T-helper 1 cell (primary cell): ENCODE measurements around the gene PGA4.
"Not testable (repeated sequence)": the region's sequence is repeated elsewhere in the genome, so short reads cannot be mapped to it uniquely, and the experiment has no call there.

ENCODE experiments used
- DNase-seq, 5 donors: peaks; one replicate each; pipeline ENCODE4 v3.0.0-alpha.2; 2012 to 2020
- total RNA-seq, 4 donors: gene quantifications; one replicate each; lab custom pipeline; 2026; lab: John Stamatoyannopoulos, UW

Gene PGA4
- 0 reads per million in 4 donors for total RNA-seq

DNA sequence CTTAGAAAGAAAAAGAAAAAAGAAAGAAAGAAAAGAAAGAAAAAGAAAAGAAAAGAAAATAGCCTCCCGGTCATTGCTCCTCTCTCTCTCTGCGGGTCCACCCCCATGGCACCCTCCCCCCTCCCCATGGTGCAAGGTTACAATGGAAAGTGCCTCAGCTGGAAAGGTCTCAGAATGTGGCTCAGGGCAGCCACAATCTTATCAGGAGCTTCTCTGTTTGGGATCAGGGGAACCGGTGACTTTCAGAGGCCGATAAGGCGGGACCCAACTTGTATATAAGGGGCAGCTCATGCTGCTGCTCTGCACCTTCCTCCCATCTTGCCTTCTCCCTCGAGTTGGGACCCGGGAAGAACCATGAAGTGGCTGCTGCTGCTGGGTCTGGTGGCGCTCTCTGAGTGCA is at the start of gene PGA4:
Gene PGA4, plus strand, starts transcription at position 301 of the 400 bp plus-strand sequence. Its CDS starts 54 bp downstream, at position 355.
- not testable (repeated sequence) for DNase-seq

DNA sequence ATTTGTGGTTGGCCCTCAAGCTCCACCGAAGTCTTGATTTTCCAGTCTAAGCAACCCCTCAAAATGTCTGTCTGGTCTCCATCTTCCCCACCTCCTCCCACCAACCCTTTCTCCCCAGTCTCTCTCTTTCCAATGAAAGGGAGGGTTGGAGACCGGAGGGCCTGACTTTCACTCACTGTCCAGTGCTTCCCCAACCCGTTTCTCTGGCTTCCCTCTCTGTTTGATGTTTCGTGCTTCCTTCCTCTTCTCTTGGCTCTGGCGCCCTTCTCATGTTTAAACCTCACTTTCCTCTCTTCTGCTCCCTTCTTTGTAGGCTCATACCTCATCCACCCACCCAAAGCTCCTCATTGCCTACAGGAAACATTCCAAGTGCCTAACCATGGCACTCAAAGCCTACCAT is 49.8 kb upstream of the PGA4 start:
- DNase-seq, result no peak

DNA sequence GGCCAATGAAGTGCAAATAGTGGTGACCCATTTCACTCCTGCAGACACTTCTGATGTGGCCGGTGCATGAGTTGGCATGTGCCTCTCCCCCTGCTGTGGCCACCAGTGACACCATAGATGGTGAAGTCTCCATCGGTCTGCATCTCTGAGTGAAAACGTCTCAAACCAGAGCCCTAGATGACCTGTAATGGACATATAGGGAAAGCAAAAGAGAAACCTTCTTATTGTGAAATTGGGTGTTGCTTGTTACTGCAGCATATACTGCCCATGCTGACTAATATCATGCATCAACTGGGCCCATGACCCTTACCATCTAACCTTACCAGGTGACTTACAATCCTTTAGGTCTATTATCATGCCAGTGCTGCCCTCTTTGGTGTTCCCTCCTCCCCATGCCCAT is 49.3 kb upstream of the PGA4 start:
- no peak for DNase-seq

DNA sequence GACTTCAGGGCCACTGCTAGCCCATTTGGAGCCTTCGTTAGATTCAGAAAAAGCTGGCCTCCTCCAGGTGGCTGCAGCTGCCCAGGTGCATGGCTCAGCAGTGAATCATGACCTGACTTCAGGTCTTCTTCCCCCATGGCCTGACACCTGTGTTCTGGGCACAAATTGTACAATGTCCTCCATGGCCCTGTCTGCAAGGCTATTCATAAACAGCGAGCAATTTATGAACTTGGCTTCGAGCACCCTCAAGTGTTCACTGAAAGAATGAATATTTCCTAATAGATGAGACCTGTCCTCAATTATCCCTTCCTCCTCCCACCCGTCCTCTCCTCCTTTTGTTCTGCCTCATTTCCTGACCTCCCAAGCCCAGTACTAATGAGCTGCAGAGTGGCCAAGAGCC is 48.7 kb upstream of the PGA4 start:
- DNase-seq, result no peak

DNA sequence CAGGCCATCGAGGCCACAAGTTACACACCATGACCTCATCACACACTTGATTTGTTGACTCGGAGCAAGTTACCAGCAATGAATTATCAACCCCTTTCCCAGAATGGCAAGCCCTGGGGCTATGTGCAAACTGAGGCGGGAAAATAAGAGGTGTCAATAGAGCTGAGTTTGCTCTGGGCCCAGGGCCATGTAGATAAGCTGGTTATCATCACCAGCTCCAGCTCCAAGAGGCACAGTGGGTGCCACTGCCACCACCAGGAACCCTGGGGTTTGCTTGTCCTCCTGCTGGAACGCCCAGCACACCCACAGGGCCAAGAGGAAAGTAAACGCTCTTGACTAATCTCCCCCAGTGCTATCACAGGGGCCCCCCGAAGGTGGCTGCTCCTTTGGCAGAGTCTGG is 47.9 kb upstream of the PGA4 start:
- no peak for DNase-seq

DNA sequence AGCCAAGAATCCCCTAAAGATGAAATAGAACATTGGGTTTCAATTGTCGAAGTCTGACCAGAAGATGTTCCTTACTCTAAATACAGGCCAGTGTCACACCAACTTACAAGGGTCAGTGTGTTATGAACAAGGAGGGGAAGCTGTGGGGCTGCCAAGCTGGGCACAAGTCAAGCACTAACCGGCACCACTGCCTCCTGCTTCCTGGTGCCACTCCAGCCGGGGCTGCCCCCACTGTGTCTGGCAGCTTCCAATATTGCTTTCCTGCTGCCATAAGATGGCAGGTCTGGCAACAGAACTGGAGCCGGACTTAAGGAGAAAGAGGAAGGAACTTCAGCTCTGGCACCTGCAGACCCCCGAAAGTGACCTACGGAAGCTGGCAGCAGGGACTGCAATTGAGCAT is 47.2 kb upstream of the PGA4 start:
- DNase-seq, result no peak

DNA sequence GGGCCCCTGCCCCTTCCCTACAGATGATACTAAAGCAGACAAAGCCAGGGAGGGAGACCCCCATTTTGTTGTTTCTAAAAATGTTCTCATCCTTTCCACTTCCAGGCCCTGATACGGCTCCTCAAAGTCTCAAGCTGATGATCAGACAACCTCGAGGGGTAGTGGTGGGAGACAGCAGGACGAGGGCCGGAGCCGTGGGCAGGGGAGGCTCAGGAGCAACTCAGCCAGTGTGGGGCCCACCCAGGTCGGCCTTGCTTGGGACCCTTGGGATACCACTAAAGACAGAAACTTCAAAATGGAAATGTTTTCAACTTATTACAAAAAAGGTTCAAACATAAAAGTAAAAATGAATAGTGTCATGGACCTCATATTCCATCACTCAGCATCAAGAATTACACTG is 45.7 kb upstream of the PGA4 start:
- no peak for DNase-seq

DNA sequence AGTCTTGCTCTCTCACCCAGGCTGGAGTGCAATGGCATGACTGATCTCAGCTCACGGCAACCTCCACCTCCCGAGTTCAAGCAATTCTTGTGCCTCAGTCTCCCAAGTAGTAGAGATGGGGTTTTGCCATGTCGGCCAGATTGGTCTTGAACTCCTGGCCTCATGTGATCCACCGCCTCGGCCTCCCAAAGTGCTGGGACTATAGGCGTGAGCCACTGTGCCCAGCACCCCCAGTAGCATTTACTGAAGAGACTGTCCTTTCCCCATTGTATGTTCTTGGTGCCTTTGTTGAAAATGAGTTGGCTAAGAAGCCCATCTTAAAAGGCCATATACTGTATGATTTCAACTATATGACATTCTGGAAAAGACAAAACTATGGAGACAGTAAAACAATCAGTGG is 41.9 kb upstream of the PGA4 start:
- DNase-seq, result not testable (repeated sequence)

DNA sequence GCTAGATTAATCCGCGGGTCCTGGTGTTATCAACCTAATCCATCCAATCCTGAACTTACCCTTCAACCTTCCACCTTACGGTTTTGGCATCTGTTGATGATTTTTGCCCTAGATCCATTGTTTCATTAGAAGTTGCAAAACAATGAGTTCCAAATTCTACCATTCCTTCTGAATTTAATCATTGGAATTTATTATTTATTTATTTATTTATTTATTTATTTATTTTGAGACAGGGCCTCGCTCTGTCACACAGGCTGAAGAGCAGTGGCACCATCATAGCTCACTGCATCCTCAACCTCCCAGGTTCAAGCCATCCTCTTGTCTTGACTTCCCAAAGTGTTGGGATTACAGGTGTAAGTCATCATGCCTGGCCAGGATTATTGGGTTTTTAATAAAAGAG is 40.7 kb upstream of the PGA4 start:
- DNase-seq, result no peak

DNA sequence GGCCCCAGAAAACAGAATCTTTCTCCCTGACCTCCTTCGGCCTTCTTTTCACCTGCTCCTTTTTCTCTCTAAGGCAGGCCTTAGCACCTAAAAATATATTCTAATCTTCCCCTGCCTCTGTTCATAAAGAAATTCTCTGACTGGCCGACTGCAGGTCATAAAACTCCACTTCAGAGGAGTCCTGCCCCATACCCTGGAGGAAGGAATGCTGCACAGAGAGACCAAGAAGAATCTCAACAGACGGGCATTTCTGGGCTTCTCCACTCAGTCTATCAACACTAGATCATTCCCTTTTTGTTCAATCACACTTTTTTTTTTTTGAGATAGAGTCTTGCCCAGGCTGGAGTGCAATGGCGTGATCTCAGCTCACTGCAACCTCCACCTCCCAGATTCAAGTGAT is 38.5 kb upstream of the PGA4 start:
- DNase-seq, result no peak

DNA sequence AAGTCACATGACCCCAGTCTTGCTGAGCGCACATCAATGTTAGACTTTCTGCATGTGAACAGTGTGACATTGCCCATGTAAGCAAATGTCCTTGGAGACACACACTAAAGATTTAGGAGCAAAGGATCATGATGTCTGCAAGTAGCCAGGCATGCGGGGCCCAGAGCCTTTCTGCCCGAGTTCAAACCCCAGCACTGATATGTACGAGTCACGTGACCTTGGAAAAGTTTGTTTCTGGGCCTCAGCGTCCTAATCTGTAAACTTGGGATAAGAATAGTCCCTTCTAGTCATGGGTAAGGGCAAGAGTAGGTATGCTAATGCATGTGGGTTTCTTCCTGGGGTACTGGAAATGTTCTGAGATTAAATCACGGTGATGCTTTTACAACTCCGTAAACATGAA is 35.6 kb upstream of the PGA4 start:
- no peak for DNase-seq

DNA sequence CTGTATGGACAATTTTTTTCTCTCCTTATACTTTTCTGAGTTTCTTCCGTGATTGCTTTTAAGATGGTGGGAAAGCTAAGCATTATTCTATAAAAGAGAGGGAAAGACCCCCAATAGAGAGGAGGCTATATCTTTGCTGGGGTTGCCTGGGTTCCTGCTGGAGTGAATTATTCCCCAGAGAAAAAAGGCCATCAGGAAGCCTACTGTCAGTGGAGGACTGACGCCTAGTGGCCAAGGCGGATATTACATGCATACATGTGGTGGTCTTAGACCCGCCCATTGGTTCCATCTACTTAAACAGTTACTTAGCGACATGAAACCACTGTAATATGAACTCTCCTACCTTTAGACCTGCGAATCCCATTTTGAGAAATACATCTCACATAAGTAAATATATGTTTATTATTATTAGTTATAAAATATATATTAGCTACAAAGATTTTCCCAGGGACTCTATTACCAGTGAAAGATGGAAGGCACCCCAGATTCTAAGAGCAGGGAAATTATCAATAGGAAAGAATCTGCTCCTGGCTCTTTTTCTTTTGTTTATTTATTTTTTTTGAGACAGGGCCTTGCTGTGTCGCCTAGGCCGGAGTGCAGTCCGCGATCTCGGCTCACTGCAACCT is 34.5 kb upstream of the PGA4 start:
- peak; percentile 44 to 78 (median 68) for DNase-seq

DNA sequence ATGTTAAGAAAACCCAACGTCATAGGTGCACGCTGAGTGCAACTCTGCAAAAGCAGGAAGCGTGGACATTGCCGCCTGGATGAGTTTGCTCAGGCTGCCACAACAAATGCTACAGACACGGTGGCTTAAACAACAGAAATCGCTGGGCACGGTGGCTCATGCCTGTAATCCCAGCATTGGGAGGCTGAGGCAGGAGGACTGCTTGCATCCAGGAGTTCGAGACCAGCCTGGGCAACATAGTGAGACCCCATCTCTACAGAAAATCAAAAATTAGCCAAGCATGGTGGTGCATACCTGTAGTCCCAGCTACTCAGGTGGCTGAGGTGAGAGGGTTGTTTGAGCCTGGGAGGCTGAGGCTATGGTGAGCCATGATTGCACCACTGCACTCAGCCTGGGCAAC is 32.2 kb upstream of the PGA4 start:
- DNase-seq, result no peak

DNA sequence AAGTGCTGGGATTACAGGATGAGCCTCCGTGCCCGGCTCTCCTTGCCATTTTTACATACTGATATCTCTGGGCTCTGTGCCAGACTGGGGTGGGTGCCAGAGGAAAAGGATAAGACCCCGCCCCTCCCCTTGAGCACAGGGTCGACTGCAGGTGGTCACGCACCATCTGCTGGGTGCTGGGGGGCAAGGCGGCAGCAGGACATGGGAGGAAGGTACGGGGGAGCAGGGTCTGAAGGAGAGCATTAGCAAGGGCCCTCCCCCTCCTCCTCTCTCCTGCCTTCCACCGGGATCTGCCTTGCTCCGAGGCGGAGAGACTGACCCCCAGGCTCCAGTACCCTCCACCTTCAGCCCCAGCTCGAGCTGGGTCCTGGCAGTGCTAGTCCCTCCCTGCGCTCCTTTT is 28.6 kb upstream of the PGA4 start:
- no peak for DNase-seq

DNA sequence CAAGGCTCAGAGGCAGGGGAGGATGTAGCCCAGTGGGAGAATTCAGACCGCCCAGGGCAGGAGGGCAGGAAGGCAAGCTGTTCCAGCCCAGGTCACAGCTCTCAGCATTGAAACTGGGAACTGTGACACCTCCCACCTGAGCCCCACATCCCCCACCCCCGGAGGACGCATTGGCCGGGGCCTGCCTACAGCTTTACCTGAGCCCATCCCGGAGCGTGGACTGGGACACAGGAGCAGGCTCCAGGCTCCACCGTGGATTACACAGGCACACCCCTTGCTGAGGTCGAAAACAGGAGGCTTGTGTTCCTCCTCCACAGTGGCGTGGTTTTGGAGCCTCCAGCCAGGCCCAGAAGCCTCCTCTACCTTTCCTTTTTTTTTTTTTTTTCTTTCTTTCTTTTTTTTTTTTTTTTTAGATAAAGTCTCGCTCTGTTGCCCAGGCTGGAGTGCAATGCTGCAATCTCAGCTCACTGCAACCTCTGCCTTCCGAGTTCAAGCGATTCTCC is 27.9 kb upstream of the PGA4 start:
- DNase-seq, result no peak

DNA sequence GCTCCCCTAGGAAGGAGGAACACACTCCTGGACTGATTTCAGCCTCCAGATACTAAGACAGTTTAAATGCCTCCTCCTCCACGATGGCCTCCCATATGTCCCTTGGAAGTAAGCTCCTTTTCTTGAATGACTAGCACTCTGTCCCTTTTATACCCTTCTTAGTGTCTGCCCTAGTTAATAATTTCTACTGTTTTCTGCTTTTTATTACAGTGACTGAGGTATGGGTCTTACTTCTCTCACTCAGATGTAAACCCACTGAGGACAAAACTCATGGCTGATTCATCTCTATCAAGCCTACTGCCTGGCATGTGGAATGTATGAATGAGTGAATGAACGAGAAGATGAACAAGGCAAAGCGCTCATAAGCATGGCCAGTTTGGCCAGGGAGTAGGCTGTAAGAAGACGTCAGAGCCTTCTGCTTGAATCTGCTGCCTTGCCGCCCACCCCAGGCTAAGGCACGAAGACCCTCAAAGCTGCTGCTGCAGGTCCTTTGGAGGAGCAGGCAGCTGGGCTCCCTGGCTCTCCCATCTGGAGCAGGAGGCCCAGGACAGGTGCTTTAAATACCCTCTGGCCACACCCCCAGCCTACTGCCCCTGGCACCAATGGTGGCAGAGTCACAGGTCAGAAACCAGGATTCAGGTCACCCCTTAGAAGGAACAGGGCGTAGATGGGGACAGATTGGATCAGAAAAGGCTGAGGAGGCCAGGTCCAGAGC is 27.0 kb upstream of the PGA4 start:
- no peak for DNase-seq

DNA sequence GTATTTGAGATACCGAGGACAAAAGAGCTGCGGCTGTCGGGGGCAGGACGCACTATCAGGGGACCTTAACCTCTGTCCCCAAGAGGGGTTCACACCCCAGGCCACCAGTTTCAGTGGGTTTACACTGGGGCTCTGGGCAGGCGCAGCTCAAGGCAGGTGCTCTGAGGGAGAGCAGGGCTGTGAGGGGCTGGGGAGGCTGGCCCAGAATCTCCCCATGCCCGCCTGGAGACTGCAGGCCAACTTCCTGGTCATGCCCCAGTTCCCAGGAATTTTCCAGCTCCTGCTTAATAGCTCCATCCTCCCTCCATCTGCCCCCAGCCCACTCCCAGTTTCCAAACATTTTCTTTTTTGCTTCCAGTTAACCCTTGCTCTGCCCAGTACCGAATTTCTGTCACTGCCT is 26.4 kb upstream of the PGA4 start:
- no peak for DNase-seq

DNA sequence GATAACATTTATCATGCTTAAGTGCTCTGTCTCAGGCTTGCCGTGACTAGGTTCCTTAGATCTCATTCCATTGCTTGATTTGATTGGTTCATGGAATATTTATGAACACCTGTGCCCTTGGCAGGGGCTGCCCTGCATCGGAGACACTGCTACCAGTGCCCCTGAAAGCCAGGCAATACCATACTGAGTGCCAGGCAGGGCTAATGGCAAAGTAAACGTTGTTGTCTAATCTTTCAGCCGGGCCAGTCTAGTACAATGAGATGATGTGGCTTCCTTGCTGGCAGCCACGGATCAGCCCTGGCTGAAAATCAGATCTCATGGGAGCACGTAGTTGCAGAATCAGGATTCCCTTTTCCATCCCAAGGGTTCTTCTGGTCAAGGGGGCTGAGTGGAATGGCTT is 23.8 kb upstream of the PGA4 start:
- DNase-seq, result no peak

DNA sequence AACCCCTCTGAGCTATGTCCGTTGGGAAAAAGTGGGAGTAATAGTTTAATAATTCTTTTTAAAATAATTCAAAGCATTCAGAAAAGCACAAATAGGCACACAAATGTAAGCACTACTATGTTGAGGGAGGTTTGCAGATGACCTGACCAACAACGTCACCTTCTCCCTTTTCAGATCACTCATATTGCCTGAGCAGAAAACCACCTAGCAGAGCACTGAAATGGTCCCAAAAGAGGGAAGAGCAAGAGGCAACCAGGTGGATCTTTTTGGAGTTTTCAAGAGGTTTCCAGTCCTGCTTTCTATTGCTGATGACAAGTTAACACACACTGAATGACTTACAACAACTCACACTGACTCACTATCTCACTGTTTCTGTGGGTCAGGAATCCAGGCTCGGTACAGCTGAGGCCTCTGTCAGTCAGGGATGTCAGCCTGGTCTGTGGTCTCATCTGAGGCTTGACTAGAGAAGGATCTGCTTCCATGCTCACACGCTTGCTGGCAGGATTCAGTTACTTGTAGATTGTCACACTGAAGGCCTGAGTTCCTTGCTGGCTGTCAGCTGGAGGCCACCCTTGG is 23.1 kb upstream of the PGA4 start:
- no peak for DNase-seq

DNA sequence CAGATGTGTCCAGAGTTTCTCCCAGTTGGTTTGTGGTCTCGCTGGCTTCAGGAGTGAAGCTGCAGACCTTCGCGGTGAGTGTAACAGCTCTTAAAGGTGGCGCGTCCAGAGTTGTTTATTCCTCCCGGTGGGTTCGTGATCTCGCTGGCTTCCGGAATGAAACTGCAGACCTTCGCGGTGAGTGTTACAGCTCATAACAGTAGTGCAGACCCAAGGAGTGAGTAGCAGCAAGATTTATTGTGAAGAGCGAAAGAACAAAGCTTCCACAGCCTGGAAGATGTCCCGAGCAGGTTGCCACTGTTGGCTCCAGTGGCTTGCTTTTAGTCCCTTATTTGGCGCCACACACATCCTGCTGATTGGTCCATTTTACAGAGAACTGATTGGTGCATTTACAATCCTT is 20.7 kb upstream of the PGA4 start:
- DNase-seq, result peak in 1 of 5 donors; percentile 5

DNA sequence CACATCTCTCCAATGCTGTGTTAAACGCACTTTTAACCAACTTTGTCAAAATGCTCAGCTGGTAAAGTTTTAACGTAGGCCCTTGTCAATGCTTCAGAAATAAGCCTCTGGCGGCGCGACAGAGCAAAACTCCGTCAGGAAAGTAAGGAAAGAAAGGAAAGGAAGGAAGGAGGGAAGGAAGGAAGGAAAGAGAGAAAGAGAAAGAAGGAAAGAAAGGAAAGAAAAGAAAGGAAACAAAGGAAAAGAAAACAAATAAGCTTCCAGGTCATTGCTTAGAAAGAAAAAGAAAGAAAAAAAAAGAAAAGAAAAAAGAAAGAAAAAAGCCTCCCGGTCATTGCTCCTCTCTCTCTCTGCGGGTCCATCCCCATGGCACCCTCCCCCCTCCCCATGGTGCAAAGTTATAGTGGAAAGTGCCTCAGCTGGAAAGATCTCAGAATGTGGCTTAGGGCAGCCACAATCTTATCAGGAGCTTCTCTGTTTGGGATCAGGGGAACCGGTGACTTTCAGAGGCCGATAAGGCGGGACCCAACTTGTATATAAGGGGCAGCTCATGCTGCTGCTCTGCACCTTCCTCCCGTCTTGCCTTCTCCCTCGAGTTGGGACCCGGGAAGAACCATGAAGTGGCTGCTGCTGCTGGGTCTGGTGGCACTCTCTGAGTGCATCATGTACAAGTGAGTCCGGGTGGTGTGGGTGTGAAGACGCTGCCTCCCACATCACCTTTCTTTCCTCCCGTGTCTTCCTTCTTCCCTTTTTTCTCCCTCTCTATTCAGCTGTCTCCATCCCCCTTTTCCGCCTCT is 19.0 kb upstream of the PGA4 start, which contains the start of gene PGA3:
Gene PGA3, plus strand, starts transcription at position 566 of the 797 bp plus-strand sequence. Its CDS starts 50 bp downstream, at position 616.
- DNase-seq, result not testable (repeated sequence)

DNA sequence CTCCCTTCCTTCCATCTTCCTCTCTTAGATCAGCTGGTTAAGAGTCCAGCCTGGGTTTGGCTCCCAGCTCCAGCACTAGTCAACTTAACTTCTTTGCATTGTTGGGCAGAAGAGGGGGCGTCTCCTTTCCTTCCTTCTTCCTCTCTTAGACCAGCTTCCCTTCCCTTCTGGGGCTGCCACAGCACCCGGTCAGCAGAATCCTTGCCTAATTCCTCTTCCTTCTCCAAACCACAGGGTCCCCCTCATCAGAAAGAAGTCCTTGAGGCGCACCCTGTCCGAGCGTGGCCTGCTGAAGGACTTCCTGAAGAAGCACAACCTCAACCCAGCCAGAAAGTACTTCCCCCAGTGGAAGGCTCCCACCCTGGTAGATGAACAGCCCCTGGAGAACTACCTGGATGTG is 18.3 kb upstream of the PGA4 start:
- DNase-seq, result not testable (repeated sequence)

DNA sequence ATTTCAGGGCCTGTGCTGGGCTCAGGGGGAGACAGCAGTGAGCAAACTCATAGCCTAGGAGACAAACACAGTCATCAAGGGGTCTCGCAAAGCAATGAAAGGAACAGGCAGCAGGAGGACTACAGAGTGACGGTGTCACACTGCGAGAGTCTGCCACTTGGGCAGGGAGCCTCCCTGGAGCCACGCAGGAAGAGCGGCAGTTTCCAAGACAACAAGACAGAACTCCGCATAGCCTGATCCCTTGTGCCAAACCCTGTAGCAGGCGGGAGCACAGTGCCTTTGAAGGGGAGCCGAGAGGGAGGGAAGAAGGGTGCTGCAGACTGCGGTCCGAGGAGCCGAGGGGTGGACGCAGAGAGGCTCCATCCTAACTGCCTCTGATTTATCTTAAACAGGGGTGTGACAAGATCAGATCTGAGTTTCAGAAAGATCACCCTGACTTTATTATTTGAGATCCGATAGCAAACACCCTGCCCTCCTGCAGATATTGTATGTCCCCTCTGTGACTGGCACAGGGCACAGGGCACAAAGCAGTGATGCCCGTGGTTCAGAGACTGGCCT is 17.6 kb upstream of the PGA4 start:
- not testable (repeated sequence) for DNase-seq
